ENCODE measurements around the gene GRM5.

The GRM5 gene

GRCh38 chr11:88454881-88455280 lies 610.9 kb downstream of the GRM5 start:
- no peaks in the 10 kb centered on the region for H4K20me1 ChIP-seq (ENCODE audit: insufficient read depth, low read length)
- H3K27me3 ChIP-seq (ENCODE audit: insufficient read depth, low read length) = no peaks in the 10 kb centered on the region
- no peaks in the 10 kb centered on the region for H3K4me1 ChIP-seq (ENCODE audit: insufficient read depth, low read length, severe bottlenecking)
- no peaks in the 10 kb centered on the region for H3K9me2 ChIP-seq (ENCODE audit: low read depth, low read length)
- no peak overlapping the region for H3K9ac ChIP-seq (ENCODE audit: low read length)
- no peaks in the 10 kb centered on the region for H3K9me3 ChIP-seq (ENCODE audit: low read length)
- H3K79me2 ChIP-seq (ENCODE audit: insufficient read depth, low read length) = no peaks in the 10 kb centered on the region
- no peaks in the 10 kb centered on the region for H3K36me3 ChIP-seq (ENCODE audit: insufficient read depth, low read length)
- no peak overlapping the region for H3K27ac ChIP-seq (ENCODE audit: low read depth, low read length, poor library complexity, severe bottlenecking)
- no peak overlapping the region for H2AFZ ChIP-seq (ENCODE audit: low read length)
- H3F3A ChIP-seq (ENCODE audit: insufficient read depth, low read length) = no peaks in the 10 kb centered on the region
- no peak overlapping the region for H3K4me3 ChIP-seq (ENCODE audit: low read depth, low read length, poor library complexity, severe bottlenecking)
- no peak overlapping the region for H3K4me2 ChIP-seq (ENCODE audit: low read length)
- no peak for TF ChIP-seq EZH2 (IDR thresholded peaks at IDR 0.05; ENCODE audit: borderline replicate concordance, low read length)
- TF ChIP-seq, protein P1, sequence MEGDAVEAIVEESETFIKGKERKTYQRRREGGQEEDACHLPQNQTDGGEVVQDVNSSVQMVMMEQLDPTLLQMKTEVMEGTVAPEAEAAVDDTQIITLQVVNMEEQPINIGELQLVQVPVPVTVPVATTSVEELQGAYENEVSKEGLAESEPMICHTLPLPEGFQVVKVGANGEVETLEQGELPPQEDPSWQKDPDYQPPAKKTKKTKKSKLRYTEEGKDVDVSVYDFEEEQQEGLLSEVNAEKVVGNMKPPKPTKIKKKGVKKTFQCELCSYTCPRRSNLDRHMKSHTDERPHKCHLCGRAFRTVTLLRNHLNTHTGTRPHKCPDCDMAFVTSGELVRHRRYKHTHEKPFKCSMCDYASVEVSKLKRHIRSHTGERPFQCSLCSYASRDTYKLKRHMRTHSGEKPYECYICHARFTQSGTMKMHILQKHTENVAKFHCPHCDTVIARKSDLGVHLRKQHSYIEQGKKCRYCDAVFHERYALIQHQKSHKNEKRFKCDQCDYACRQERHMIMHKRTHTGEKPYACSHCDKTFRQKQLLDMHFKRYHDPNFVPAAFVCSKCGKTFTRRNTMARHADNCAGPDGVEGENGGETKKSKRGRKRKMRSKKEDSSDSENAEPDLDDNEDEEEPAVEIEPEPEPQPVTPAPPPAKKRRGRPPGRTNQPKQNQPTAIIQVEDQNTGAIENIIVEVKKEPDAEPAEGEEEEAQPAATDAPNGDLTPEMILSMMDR (IDR thresholded peaks at IDR 0.05; ENCODE audit: low read length) = no peak
